Esophagus squamous epithelium (tissue), 5 donors: Measurements from ENCODE around the gene PHACTR1. TPM values are rescaled to one million over a fixed set of nuclear protein-coding genes. Genes with fewer than 3 reads are reported as not detected.

Experiments
- DNase-seq: peaks from one replicate; lab custom pipeline; 2025; lab: John Stamatoyannopoulos, UW
- H3K27ac ChIP-seq, 4 donors: fragments of 200-600 bp; sonication (generic); one replicate each; pipeline ENCODE4 v1.5.1; 2016 to 2019; ENCODE audit warnings: mild to moderate bottlenecking in 1 of 4
- H3K27me3 ChIP-seq, 4 donors: fragments of 200-600 bp; sonication (generic); 1 replicate in 3 of 4; 2 replicates in 1 of 4; pipeline versions ENCODE4 v1.5.1 to v1.6.0; 2017 to 2021; ENCODE audit warnings: antibody characterized with exemption in 1 of 4
- H3K36me3 ChIP-seq, 3 donors: fragments of 200-600 bp; sonication (generic); one replicate each; pipeline ENCODE4 v1.5.1; 2016 to 2019
- H3K4me1 ChIP-seq, 3 donors: fragments of 200-600 bp; sonication (generic); one replicate each; pipeline ENCODE4 v1.5.1; 2017 to 2019
- H3K4me3 ChIP-seq, 4 donors: fragments of 200-600 bp; sonication (generic); 1 replicate in 3 of 4; 2 replicates in 1 of 4; pipeline ENCODE4 v1.5.1; 2016 to 2019; ENCODE audit warnings: mild to moderate bottlenecking in 2 of 4, moderate library complexity in 1 of 4
- H3K9me3 ChIP-seq, 3 donors: fragments of 200-600 bp; sonication (generic); one replicate each; pipeline ENCODE4 v1.5.1; 2016 to 2019
- CTCF ChIP-seq, 6 experiments: fragments of 450-650 bp in 4 of 6; fragments of 200-600 bp in 2 of 6; sonication (generic) in 2 of 6; IDR thresholded peaks; one replicate each; pipeline ENCODE4 v1.5.1; 2016 to 2019; ENCODE audit warnings: antibody characterized with exemption in 6 of 6, mild to moderate bottlenecking in 4 of 6, moderate library complexity in 4 of 6
- POLR2A ChIP-seq, 4 donors: fragments of 450-650 bp; IDR thresholded peaks; one replicate each; pipeline ENCODE4 v1.6.1; 2017; ENCODE audit warnings: antibody characterized with exemption in 4 of 4, mild to moderate bottlenecking in 4 of 4, moderate library complexity in 3 of 4
- WGBS, 2 donors: methylation state at CpG; one replicate each; pipeline ENCODE4 v1.1.5; 2018; 5-methylcytosine and 5-hydroxymethylcytosine counted together
- intact Hi-C: fragments of 100-400 bp; cut with DNase I; formaldehyde crosslinking; loops from one replicate; pipeline ENCODE4 v1.15.0; 2022
- total RNA-seq, 4 donors: library from RNA; depleted of rRNA; stranded (reverse); fragments of >200 nt; gene quantifications; one replicate each; pipeline ENCODE4 v1.1.0, GENCODE V29; 2016
- donor health status: DM: yes; HTN: yes; CAD: no.

PHACTR1 gene
- total RNA-seq, 4 donors from 2014 or later, result 1.5 to 7.2 (median 4.5) TPM

- no peak overlapping the region for H3K4me3 ChIP-seq
- no peaks in the 10 kb centered on the region for H3K9me3 ChIP-seq
- no peaks in the 10 kb centered on the region for H3K36me3 ChIP-seq
- H3K27ac ChIP-seq, result no peak overlapping the region
- H3K4me1 ChIP-seq, result no peaks in the 10 kb centered on the region
- no peak for DNase-seq
- intact Hi-C loops, result no loop called here
- no peak for TF ChIP-seq POLR2A (IDR thresholded peaks at IDR 0.05)
- TF ChIP-seq CTCF (IDR thresholded peaks at IDR 0.05), result no peak
- WGBS, 2 donors, result 36 to 46% methylated on average over 2 of the region's 2 CpGs
- H3K27me3 ChIP-seq, result peaks cover 0 to 53% (median 0%) of the 10 kb centered on the region in 4 donors
Measured at GRCh38 chr6:12882761-12883290, 166.3 kb downstream of the PHACTR1 start.

GRCh38 chr6:12884983-12885382 is 168.4 kb downstream of the PHACTR1 start:
- Histone ChIP-seq H3K36me3 (no peaks in the 10 kb centered on the region), H3K9me3 (no peaks in the 10 kb centered on the region), H3K4me3 (no peak overlapping the region), H3K27me3 (peaks cover 0 to 46% (median 0%) of the 10 kb centered on the region in 4 donors), H3K4me1 (no peaks in the 10 kb centered on the region), H3K27ac (no peak overlapping the region)
- 44 to 46% methylated on average over 2 of the region's 7 CpGs for WGBS, 2 donors
- intact Hi-C loops, result no loop called here
- no peak for DNase-seq
- TF ChIP-seq POLR2A (IDR thresholded peaks at IDR 0.05) (no peak), CTCF (IDR thresholded peaks at IDR 0.05) (no peak)

GRCh38 chr6:12886961-12887775 is 170.6 kb downstream of the PHACTR1 start:
- H3K27ac ChIP-seq, result no peak overlapping the region
- peaks cover 0 to 7% (median 0%) of the 10 kb centered on the region in 3 donors for H3K9me3 ChIP-seq
- H3K36me3 ChIP-seq, result no peaks in the 10 kb centered on the region
- intact Hi-C loops, result no loop called here
- WGBS, 2 donors, result 55 to 64% methylated on average over 8 of the region's 8 CpGs
- TF ChIP-seq CTCF (IDR thresholded peaks at IDR 0.05), result no peak
- no peak for TF ChIP-seq POLR2A (IDR thresholded peaks at IDR 0.05)
- no peaks in the 10 kb centered on the region for H3K4me1 ChIP-seq
- H3K4me3 ChIP-seq, result no peak overlapping the region
- peaks cover 0 to 33% (median 0%) of the 10 kb centered on the region in 4 donors for H3K27me3 ChIP-seq
- no peak for DNase-seq

- TF ChIP-seq POLR2A (IDR thresholded peaks at IDR 0.05), result no peak
- TF ChIP-seq CTCF (IDR thresholded peaks at IDR 0.05), result peak in 5 of 6 experiments; percentile 14 to 46 (median 19)
- Histone ChIP-seq H3K36me3 (no peaks in the 10 kb centered on the region), H3K27me3 (peaks cover 0 to 18% (median 0%) of the 10 kb centered on the region in 4 donors), H3K4me3 (no peak overlapping the region), H3K4me1 (peaks cover 0 to 9% (median 0%) of the 10 kb centered on the region in 3 donors), H3K27ac (no peak overlapping the region), H3K9me3 (peaks cover 0 to 7% (median 0%) of the 10 kb centered on the region in 3 donors)
- WGBS, 2 donors, result 85 to 87% methylated on average over 9 of the region's 9 CpGs
- intact Hi-C loops, result loop anchor here (10.0 kb wide), 1 partner anchor 255 kb away; no protein-coding TSS in a partner anchor
- DNase-seq, result no peak
Measured at GRCh38 chr6:12890171-12890790, 173.7 kb downstream of the PHACTR1 start.
